ENCODE measurements around the gene P4HA3.
A peak's percentile ranks its signal among the peaks of the same experiment; 100 is the strongest.

Gene P4HA3

DNA sequence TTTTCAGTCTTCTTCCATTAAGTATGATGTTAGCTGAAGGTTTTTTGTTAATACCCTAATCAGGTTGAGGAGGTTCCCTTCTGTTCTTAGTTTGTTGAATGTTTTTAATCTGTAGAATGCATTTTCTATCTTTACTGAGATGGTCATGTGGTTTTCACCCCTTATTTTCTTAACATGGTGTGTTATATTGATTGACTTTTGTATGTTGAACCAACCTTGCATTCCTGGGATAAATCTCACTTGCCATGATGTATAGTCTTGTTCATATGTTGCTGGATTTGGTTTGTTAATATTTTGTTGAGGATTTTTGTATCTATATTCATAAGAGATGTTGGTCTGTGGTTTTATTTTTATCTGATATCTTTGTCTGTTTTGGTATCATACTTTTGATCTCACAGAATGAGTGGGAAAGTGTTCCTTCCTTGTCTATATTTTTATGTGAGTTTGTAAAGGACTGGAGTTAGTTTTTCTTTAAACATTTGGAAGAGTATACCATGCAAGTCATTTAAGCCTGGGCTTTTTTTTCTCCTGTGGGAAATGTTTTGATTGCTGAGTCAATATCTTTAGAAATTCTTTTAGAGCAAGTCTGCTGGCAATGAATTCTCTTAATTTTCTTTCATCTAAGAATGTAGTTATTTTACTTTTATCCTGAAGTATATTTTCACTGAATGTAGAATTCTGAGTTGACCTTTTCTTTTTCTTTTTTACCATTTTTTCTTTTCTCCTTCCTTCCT lies 5.5 kb upstream of the P4HA3 start:
- DNase-seq: no peak

DNA sequence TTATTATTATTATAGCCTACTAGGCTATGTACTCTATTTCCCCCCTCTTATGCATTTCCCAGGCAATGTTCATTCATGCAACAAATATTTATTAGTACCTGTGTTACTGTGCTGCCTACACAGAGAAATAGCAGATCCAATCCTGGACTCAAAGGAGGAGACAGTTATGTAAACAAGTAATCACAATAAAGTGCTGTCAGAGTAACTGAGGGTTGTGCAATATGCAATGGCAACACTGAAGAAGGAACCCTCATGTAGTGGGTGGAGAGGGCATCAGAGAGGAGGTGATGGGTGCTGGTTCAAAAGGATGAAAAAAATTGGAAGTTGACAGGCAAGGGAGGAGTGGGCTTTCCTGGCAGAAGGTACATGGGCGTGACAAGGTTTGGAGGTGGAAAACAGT lies 886 bp upstream of the P4HA3 start:
- DNase-seq: no peak

DNA sequence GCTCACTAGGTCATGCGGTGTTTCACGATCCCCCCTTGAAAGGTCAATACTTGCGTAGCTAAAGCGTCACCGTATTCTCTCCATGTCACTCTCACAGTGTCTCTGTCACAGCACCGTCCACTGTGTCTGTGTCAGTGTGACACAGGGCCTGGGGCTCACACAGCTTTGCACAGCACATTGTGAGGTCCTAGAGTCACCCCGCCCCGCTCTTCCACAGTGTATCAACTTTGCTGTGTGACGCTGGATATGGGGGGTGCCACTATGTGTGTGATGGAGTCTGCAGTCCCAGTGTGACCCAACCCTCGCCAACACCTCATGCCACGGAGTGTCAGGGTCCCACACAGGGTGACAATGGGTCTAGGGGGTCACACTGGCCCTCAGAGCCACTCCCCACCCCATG lies 583 bp downstream of the P4HA3 start:
- no peak for DNase-seq

DNA sequence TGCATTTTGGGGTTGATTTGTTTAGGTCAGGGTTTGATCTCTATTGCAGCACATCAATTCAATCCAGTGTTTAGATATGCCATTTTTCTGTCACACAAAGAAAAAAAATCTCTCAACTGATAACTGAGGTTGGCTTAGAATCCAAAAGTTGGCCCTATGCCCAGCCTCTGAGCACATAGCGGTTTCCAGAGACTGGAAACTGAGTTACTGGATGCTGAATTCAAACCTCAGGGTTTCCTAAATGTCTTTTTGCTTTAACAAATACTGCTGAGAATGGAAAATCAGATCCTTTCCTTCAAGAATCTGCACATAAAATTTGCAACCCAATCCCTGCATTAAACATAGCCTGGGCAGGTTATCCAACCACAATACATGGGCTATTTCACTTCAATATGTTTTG lies 4.0 kb downstream of the P4HA3 start:
- no peak for DNase-seq

DNA sequence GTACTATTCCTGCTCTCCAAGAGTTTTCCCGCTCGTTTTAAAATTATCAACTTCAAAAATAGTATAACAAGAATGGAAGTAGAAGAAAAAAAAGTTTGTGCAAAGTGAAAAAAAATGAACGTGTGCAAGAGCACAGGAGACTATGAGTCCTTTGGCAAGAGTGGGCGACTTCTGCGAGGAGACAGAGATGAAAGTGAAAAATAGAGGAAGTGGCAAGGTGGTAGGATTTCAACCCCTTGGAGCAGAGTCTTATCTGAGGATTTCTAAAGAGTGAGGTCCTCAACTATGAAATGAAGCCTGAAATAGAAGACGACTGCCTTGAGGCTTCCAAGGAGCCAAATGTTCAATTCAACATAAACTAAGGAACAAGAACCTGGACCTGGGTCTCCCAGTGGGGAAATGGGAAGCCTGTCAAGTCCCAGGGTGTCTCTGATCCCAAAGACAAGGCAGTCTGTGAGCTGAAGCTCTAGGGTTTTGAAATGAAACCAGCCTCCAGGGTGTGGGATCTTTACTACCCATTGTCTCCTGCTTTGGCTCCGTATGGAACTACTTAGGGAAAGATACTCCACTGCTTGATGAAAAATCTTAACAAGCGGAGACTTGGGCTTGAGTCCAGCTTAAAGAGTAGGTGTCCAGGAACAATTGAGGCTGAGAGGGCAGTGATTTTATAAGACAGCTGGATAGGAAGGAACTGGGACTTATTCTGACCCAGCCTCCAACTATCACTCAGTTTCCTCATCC lies 4.8 kb downstream of the P4HA3 start:
- no peak for DNase-seq

DNA sequence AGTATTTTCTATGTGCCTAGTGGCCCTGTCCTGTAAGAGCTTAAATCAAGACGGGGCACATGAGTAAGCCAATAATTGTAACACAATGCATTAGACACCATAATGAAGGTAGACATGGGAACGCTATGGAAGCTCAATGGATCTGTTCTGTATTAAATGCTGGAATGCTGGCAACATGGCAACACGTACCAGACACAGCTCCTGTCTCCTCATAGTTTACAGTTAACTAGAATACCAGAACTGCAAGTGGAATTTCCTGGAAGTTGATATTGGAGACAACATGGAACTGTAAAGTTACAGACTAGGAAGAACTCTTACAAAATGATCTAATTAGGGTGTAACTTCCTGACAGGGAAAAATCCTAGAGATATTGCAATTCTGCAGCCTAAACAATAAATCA lies 12.4 kb downstream of the P4HA3 start:
- no peak for DNase-seq

DNA sequence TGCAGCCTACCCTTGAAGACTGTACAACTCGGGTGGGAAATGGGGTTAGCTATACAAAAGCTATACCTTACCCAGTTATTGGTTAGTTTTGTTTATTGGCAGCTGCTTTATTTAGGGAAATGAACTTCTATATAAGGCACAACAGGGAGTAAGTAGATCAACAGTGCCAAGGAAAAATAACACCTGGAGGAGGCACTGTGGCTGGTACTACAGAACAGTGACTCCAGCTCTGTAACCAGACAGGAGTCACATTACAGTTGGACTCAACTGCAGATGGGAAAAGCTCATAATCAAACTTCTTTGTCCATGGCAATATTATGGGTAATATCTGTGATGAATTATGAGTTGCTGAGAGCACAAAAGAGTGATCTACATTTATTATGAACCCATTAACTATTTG lies 14.0 kb downstream of the P4HA3 start:
- no peak for DNase-seq

DNA sequence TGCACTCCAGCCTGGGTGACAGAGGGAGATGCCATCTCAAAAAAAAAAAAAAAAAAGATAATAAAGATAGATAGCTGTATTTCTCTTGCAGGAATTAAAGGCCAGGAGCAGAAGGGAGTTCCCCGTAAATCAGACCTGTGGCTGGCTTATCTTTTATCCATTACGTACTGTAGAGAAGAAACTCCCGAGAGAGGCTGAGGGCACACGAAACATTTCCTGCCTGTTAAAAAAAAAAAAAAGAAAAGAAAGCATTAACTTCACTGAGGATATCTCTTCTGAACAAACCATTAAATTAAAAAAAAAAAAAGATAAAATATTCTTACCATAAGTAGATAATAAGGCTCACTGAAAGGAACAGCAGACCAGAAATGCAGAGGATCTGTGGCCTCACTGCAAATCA lies 22.5 kb downstream of the P4HA3 start:
- no peak for DNase-seq

DNA sequence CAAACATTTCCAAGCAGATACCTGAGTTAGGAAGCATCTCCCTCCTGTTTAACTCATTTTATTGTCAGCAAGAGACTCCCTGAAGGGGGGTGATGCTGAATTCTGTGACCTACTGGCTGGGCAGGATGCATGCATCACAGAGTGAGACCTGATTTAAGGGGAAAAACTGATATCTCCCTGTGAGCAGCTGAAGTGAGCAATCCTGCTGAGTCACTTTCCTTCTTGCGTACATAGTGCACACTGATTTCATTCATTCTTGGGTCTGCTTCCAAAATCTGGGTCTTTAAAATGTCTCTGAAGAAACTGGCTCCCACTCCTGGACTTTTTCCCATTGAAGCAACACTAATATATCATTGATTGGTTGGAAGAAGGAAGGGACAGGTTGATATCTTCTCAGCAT lies 23.3 kb downstream of the P4HA3 start:
- DNase-seq: peak; percentile 58

DNA sequence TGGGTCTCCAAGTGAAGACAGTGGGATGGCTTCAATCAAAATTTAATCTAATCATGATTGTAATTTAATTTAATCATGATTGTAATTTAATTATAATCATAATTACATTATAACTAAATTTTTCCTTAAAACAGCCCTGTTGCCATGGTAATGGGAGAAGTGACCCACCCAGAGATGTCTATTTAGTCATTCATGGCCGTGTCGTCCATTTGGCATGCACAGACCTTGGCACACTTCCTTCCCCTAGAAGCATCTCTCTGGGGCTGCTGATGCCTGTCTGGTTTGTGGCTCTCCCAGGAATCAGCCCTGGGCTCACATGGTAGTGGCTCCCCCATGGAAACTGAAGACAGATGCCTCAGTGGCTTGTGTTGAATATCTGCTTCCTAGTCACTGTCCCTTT lies 27.0 kb downstream of the P4HA3 start:
- peak; percentile 16 for DNase-seq

DNA sequence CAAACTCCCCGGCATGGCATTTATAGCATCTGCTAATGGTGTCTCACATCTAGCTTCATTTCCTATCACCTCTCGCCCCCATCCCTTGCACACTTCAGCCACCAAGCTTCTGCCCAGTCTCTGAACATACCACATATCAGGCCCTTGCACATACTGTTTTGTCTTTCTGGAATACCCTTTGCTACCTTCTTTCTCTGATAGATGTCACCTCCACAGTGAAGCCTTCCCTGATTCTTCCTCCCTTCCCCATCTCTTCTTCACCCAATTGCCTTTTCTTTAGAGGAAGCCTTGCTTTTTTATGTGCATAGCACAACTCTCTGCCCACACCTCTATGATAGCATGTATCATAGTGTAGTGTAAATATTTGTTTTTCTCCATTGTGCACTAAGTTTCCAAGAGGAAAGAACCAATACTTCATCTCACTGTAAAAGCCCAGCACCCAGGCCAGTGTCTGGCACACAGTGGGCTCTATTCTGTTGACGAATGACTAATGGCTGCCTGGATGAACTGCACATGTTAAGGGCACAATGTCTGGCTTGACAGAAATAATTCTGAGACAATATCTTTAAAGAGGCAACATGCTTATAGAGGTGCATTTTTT lies 27.8 kb downstream of the P4HA3 start:
- DNase-seq: no peak

DNA sequence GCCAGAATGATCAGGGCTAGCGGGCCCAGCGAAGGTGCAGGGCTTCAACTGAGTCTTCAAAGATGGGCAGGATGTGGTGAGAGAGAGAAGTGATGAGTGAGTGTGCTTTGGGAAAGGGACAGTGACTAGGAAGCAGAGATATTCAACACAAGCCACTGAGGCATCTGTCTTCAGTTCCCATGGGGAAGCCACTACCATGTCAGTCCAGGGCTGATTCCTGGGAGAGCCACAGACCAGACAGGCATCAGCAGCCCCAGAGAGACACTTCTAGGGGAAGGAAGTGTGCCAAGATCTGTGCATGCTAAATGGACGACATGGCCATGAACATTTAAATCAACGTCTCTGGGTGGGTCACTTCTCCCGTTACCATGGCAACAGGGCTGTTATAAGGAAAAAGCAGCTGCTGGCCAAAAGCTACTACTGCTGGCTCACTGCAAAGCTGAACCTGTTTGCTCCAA lies 28.5 kb downstream of the P4HA3 start:
- no peak for DNase-seq

DNA sequence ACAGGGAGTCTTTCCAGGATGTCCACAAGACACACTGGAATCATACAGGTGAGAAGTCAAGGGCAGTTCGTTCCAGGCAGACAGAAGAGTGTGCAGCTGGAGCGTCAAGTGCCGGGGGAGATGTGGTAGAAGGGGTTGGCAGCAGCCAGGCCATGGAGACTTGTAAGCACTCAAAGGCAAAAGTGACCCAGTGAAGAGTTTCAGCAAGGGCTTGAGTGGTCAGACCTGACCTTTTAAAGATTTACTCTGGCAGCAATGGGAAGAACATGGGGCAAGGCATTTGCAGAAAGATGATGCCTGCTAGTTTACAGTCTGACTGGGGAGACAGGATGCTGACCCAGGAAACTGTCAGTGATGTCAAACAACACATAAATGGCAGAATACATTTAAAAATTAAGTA lies 29.0 kb downstream of the P4HA3 start:
- DNase-seq: no peak

DNA sequence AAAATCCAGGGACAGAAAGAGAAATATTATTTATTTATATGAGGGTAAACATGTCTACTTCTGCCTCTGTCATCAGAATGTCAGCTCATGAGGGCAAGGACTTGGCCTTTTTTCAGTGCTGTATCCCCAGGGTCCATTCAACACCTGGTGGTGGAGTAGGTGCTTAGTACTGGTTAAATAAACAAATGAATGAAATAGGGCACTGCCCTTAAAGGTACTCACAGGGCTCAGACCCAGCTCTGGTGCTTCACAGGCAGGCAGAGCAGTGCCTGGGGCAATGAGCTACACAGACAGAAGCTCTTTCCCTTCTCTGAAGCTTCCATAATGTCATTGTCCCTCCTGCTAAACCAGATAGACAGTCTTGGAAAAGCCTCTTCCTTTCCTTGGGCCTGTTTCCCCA lies 30.9 kb downstream of the P4HA3 start:
- DNase-seq: no peak

DNA sequence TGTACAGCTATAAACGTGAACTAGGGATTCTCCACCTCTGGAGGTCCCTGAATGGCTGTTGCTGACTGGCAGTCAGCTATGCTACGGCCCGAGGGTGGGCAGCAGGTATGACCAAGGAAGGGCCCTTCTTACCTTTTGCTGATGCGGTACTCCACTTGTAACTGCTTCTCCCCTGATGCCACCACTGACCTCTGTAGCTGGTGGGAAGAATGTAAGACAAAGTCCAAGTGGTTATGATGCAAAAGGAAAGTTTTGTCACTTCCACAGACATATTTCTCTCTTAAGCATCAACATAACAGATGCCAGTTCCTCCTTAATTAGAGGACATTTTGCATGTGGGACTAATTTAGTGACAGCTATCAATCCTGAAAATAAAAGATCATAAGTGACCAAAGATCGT lies 32.2 kb downstream of the P4HA3 start:
- no peak for DNase-seq

DNA sequence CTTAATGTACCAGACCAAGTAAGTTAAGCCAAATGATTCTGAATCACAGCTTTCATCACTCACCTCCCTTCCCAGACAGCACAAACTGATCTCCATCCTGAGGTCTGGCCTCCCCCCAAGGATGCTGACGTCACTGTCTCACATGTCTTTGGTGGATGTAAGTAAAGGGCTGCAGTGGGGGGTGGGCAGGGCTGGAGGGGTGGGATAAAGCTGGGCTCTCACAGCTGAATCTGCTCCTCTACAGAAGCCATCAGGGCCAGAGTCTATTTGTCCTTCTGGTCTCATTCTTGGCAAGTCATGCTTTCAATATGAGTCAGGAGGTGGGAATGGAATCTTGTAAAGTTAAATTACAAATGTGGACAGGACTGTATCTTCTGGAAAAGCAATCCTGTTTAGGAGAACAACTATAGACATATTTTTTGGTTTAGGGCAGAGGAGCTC lies 32.7 kb downstream of the P4HA3 start:
- DNase-seq: peak; percentile 81

DNA sequence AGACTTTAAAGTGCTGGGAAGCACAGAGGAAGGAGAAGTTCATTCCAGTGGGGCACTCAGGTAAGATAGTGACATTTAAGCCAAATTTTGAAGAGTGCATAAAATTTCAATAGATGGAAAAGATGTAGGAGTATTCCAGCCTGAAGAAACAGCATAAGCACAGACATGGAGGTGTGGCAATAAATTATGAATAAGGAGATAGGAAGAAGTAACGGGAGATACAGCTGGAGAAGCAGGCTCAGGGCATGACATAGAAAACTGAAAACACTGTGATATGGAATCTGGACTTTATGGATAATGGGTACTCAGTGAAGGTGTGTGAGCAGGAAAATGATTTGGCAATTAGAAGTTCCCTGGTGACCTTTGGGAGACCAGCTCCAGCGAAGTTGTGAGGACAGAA lies 33.3 kb downstream of the P4HA3 start:
- DNase-seq: no peak

DNA sequence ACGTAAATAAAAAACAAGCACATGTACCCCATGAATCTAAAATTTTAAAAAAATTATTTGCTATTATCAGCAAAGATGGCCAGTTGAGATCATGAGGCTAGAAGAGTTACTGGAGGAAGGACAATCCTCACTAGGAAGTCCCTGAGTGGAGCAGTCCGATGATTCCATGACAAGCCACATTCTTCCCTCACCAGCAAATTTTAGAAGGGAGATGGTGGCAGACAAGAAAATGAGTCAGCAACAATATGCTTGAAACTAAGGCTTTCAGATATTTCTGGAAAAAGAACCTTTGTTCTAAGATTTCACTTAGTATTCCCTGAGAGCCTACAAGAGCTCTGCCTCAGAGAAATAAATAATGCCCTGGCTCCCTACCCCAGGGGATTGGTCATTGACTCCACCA lies 34.9 kb downstream of the P4HA3 start:
- no peak for DNase-seq

DNA sequence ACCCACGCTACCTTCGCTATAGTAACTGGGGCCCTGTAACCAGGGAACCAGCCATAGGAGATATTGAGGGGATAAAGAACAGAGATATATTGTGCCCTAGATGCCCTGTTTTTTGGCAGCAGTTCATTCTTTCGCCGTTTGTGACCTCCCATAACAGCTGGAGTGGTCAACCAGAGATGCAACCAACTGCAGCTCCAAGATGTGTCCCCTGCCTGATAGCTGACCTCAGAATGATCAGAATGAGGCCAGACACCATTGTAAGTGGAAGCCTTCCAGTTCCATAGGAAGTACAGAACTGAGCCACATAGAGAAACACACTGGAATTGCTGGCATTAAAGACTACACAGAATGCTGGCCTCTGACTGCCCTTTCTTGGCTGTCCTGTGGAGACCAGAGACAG lies 39.2 kb downstream of the P4HA3 start:
- DNase-seq: no peak

DNA sequence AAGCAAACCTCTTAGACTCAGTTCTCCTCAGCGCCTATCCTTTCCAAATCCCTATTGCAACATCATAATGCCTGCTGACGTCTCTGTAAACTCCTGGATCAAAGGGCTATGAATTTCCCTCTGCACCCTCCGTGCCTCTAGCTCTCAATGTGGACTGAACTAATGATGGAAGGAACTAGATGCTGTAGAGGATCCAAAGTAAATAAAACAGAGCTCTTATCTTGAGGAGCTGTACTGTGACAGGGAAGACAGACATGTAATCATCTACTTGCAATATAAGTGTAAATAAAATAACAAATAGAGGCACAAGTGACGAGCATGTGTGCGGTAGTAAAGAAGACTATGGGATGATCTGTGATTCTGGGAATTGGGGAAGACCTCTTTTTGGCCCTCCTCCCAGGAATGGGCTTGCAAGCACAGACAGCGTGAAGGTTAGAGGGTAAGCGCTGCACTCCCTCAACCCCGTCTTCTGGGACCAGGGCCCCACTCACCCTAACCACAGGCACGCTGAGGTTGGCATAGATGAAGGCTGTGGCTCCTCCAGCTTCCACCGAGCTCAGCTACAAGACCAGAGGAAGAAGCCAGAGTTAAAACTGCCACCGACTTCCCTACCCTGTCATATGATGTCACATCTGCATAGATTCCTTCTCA lies 42.2 kb downstream of the P4HA3 start:
- no peak for DNase-seq

DNA sequence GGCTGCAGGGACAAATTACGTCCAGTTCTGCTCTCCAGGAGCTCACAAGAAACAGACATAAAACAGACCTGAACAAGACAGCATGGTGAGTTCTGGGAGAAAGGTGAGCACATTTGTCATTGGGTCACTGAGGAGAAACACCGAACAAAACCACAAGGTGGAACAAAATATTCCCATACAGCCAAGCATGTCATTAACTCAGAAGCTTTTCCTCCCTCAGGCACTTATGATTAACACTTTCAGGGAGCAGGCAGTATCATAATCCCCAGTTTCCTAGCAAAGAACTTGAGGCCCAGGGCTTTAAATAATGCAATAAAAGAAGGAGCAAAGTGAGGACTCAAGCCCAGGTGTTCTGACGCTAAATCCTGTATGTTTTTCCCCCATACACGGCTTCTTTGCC lies 43.0 kb downstream of the P4HA3 start:
- DNase-seq: no peak

DNA sequence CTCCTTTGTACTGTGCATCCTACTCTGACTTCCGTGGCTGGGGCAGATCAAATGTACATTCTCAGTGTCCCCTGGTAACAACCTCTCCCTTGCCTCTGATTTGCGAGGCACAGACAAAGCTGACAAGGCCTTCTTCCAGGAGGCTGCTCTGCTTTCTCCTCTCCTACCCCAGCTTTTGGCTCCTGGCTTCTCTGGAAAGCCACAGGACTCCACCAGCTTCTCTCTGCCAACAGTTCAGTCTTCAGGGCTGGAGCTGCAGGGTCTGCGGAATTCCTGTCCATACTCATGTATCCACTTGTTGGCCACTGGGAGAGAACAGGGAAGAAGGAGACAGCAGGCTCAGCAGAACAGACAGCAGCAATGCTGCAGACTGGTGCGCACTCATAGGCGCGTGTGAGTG lies 44.4 kb downstream of the P4HA3 start:
- no peak for DNase-seq

DNA sequence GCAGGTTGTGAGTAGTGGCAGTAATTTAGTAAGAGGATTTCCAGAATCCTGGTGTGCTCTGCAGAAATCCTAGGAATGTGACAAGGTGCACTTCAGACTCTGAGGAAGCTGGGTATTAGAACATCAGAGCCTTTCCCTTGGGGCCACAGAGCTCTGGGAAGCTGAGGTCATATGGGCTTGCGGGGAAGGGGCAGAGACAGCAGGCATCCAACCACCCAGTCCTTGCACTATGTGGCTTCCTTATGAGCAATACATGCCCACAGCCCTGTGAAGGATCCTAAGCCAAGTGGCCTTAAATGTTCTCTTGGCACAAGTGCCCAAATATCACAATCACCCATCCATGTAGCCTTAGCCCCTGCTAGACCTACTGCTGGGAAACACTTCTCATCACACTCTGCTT lies 46.2 kb downstream of the P4HA3 start:
- no peak for DNase-seq

DNA sequence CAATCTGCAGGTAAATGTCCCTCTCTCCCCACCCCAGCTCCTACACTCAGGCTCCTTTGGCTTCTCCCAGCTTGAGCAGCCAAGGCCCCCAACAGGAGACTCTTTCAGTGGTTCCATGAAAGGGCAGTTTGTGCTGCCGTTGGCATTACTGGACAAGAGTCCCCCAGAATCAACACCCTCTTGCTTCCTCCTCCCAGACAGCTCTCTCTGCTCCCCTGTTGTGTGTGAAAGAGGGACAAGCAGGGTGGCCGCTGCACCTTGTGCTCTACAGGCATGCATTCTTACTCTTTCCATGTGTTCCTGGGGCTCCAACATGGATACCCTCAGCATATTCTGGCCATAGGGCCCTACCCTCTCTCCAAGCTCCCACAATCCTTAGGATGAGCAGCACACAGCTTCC lies 48.7 kb downstream of the P4HA3 start:
- no peak for DNase-seq
